ENCODE measurements around the gene POU2AF2.

DNA sequence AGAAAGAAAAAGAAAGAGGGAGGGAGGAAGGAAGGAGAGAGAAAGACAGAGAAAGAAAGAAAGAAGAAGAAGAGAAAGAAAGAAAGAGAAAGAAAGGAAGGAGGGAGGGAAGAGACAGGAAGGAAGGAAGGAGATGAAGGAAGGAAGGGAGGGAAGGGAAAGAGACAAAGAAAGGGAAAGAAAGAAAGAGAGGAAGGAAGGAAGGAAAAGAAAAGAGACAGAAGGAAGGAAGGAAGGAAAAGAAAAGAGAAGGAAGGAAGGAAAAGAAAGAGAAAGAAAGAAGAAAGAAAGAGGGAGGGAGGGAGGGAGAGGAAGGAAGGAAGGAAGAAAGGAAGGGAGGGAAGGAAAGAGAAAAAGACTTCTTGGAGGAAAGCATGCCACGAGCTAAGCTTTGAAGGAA, 19.1 kb downstream of the POU2AF2 start:
- TF ChIP-seq EZH2 (IDR thresholded peaks at IDR 0.05; ENCODE audit: borderline replicate concordance, insufficient read depth, low read length, poor library complexity, severe bottlenecking) (no peak), POLR2AphosphoS5 (IDR thresholded peaks at IDR 0.05) (no peak), RAD21 (conservative IDR thresholded peaks at IDR 0.05) (no peak), SMC3 (conservative IDR thresholded peaks at IDR 0.05; ENCODE audit: poor library complexity) (no peak), EP300 (conservative IDR thresholded peaks at IDR 0.05; ENCODE audit: poor library complexity, severe bottlenecking) (no peak)
- TF ChIP-seq, protein P1, sequence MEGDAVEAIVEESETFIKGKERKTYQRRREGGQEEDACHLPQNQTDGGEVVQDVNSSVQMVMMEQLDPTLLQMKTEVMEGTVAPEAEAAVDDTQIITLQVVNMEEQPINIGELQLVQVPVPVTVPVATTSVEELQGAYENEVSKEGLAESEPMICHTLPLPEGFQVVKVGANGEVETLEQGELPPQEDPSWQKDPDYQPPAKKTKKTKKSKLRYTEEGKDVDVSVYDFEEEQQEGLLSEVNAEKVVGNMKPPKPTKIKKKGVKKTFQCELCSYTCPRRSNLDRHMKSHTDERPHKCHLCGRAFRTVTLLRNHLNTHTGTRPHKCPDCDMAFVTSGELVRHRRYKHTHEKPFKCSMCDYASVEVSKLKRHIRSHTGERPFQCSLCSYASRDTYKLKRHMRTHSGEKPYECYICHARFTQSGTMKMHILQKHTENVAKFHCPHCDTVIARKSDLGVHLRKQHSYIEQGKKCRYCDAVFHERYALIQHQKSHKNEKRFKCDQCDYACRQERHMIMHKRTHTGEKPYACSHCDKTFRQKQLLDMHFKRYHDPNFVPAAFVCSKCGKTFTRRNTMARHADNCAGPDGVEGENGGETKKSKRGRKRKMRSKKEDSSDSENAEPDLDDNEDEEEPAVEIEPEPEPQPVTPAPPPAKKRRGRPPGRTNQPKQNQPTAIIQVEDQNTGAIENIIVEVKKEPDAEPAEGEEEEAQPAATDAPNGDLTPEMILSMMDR (IDR thresholded peaks at IDR 0.05; ENCODE audit: poor library complexity, severe bottlenecking): no peak
